NCI-H146 treated with DMSO at 0.1 percent for 48 hours (cell line): ENCODE results near the gene LLGL1.

ENCODE experiments used
- DNase-seq: peaks from one replicate; lab custom pipeline; 2025; ENCODE audit not compliant: unreplicated experiment; lab: John Stamatoyannopoulos, UW

Gene LLGL1

GRCh38 chr17:18267927-18268711, 42.7 kb downstream of the LLGL1 start:
- DNase-seq = no peak

DNA sequence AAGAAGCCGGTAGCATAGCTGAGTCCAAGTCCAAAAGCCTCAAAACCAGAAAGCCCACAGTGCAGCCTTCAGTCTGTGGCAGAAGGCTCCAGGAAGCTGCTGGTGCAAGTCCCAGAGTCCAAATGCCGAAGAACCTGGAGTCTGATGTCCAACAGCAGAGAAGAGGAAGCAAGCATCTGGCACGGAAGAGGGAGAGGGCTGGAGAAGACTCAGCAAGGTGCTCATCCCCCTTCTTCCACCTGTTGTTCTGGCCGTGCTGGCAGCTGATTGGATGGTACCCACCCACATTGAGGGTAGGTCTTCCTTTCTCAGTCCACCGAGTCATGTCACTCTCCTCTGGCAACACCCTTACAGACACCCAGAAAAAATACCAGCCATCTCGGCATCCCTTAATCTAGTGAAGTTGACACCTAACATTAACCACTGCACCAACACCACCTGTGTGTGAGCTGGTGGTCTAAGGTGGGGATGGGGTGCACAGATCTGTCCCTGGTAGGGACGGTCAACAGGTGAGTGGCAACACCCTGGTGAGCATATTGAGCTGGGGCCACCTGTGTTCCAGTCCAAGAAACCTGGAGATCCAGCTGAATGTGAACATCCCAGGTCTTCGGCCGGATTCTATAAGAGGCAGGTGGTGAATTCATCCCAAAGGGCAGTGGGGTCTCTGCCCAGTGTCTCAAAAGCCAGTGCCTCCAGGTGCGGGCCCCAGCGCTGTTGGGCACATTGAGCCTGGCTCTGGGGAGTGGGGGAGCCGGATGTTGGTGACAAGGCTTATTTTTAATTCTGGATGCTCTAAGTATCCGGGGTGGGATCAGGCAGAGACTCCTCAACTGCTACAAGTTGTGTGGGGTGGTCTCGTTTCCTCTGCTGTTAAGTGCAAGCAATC, 44.9 kb downstream of the LLGL1 start:
- no peak for DNase-seq

DNA sequence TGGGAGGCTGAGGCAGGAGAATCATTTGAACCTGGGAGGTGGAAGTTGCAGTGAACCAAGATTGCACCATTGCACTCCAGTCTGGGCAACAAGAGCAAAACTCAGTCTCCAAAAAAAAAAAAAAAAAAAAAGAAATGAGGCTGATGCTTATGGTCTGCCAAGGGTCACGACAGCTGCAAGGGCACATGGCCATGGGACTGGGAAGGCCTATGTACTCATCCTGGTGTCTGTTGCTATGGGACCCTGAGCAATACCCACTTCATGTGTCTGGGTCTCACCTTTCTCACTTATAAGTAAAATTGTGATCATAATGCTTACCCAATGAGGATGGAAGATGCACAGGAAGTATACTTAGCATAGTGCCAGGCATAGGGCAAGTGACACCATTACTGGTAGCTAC, 51.6 kb downstream of the LLGL1 start:
- DNase-seq = no peak

- no peak for DNase-seq
These were observed 53.4 kb downstream of the LLGL1 start for GRCh38 chr17:18278867-18279266.

GRCh38 chr17:18280249-18280648, 54.8 kb downstream of the LLGL1 start:
- DNase-seq = no peak

DNA sequence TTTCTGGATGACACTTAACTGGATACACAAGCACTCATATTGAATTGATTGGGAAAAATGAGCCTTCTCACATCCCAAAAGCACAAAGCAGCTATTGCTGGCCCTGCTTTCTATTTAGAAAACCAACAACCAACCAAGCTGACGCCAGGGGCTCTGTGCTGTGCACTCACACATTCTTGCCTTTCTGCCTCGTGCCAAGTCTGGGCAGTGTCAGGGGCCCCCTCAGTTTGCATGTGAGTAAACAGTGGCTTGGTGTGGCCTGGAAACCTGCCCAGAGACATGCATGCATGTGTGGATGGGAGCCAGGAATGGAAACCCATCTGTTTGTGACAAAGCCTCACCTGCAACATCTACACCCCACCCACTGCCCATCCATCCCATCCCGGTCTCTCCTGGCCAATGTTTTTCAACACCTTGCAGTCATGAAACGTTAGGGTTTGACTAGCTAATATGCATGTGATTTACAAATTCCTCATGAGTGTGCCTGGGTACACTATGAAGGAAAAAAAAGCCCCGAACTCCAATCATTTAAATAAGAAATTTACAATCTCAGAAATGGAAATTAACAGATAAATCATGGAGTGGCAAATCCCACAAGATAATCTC, 55.4 kb downstream of the LLGL1 start:
- DNase-seq = no peak

DNA sequence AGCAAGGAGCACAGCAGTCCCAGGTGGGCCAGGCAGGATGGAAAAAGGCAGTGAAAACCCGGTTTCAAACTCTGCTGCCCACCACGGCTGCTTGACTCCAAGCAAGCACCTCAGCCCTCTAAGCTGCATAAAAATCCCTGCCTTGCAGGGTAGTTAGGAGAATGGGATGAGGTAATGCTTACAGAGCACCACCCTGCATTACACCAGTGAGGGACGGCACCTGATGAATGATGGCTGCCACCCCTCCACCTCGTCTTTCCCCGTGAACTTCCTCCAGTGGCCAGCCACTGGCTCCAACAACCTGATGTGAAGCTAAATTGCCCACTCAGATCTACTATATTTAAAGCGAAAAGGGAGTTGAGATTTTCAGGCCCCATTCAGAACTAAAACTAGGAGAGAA, 56.4 kb downstream of the LLGL1 start:
- no peak for DNase-seq

GRCh38 chr17:18285296-18285695, 59.9 kb downstream of the LLGL1 start:
- no peak for DNase-seq

DNA sequence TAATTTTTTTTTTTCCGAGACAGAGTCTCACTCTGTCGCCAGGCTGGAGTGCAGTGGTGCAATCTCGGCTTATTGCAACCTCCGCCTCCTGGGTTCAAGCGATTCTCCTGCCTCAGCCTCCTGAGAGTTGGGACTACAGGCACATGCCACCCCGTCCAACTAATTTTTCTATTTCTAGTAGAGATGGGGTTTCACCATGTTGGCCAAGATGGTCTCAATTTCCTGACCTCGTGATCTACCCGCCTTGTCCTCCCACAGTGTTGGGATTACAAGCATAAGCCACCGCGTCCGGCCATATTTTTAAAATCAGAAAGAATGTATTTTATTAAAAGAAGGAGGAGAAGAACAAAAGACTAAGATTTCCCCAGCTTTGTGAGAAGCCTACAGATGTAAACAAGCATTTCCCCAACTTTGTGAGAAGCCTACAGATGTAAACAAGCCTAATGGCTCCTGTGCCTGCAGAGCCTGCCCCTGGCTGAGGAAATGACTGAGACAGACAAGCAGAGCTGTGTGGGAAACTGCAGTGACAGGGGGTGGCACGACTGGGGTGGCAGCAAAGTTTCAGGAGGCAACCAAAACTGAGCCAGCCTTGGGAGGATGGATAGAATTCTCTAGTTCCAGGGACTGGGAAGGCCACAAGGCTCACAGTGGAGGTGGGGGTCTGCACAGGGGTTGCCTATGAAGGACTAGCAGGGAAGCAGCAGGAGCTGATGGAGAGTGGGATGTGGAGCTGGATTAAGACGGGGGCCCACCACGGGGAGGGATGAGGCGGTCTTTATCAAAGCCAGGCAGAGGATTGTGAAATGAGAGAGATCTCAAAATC, 66.5 kb downstream of the LLGL1 start:
- no peak for DNase-seq
